ENCODE results near the gene PDE8B.
A peak's percentile ranks its signal among the peaks of the same experiment; 100 is the strongest.

PDE8B gene

DNA sequence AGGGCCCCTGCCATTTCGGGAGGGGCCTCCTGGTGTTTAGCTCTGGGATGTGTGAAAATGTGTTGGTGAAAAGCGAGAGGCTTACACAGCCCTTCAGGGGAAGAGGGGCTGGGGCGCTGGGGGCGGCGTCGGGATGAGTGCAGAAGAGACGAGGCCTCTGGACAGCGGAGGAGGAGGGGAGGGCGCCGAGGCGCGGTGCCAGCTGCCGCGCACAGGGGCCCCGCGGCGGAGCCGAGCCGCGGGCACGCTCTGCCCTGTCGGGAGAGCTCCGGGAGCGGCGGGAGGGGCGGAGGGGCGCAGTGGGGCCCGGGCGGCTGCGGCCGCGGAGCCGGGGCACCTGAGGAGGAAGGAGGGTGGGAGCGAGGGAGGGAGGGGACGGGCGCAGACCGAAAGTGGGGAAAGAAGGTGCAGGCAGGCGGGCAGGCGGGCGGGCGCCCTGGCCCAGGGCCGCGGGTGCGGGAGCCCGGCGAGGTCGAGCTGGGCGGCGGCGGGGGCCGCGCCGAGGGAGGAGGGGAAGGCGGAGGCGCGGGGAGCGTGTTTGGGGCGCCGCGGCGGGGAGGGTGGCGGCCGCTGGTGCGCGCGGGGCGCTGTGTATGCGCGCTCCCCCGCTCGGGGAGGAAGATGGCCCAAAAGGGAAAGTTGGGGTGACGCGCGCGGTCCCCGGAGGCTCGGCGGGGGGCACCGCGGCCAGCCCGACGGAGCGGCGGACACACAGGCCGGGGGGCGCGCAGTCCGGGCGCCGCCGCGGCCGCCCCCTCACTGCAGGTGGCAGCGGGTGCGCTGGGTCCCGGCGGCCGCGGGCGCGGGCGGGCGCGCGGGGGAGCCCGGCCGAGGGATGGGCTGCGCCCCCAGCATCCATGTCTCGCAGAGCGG lies at the start of gene PDE8B:
TSS of gene PDE8B (plus strand) at position 590 of the 873 bp plus-strand sequence. CDS start at position 836, 246 bp downstream.
- no peak for DNase-seq

DNA sequence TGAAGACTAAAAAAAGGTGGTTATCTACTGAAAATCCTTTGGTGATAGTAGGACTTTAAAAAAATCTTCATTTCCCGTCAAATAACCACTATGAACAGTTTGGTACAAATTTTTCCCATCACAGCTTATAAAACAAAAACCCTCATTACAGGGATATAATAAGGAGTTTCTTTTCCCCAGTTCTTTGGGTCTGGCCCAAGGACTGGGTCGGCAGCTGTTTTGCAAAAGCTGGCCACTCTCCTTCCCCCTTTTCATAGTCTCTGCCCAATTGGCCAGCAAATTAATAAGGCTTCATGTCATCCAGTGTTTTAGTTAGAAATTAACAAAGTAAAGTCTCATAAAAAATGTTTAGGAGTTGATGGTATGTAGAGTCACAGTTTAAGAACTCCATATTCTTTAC lies 47.0 kb upstream of the PDE8B start:
- DNase-seq = no peak

DNA sequence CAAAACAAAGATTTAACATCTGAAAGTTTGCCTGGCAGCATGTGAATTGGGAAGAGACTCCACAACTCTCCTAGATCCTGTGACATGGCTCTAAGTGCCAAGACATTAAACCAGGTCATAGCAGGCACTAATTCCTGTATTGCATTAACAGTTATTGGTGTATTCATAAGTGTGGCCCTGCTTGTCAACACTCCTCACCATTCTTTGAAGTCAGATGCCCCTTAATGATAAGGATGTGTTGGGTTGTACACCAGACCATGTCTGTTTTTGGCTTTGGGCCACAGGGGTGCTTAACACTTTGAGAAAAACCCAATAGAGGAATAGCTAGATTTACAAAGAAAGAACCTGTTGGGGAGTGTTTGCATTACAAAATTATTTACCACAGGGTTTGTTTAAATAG lies 43.4 kb upstream of the PDE8B start:
- no peak for DNase-seq

GRCh38 chr5:77167695-77168121 lies 42.8 kb upstream of the PDE8B start:
- DNase-seq = peak; percentile 22

DNA sequence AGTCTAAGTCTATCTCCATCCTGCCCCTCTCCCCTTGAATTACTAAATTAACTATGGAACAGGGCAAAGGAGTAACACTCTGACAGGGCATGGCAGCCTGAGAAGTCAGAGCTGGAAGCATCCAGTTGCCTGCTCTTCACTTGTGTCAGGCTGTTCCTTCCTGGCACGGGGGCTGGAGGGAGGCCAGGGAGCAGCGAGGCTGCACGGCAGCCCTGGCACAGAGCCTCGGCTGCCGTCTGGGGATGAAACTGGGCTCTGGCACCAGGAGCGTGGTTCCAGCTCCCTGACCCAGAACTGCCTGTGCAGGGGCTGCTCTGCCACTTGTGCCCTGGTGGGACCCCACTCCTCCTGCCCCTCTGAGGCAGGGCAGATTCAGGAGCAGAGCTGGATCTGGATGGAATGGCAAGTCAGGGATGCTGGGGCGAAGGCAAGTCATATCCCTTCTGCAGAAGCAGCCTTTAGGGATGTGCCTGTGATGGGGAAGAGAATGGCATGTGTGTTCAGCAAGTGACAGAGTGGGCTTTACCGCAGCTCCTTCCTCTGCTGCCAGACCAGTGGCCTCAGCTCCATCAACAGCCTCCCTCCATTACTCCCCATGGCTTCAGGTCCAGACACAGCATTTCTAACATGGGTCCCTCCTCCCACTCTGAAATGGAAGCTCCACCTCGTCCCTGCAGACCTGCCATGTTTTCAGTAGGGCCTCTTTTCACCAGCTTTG lies 42.2 kb upstream of the PDE8B start:
- DNase-seq = peak; percentile 15

DNA sequence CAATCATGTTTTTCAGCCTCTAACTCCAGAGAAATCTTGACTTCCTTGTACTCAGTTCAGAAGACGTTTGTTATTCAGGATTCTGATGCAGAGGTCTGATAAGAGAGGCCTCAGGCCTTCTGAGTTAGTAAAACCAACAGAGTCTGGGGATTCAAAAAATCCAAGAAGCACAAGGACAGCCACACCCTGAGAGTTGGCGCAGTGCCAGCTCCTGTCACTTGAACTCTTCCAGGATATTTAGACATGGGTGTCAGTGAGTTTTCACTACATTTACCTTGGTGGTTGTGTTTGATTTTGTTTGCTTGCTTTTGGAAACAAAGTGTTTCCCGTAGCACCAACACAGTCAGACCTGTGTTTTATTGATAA lies 41.6 kb upstream of the PDE8B start:
- peak; percentile 15 for DNase-seq

DNA sequence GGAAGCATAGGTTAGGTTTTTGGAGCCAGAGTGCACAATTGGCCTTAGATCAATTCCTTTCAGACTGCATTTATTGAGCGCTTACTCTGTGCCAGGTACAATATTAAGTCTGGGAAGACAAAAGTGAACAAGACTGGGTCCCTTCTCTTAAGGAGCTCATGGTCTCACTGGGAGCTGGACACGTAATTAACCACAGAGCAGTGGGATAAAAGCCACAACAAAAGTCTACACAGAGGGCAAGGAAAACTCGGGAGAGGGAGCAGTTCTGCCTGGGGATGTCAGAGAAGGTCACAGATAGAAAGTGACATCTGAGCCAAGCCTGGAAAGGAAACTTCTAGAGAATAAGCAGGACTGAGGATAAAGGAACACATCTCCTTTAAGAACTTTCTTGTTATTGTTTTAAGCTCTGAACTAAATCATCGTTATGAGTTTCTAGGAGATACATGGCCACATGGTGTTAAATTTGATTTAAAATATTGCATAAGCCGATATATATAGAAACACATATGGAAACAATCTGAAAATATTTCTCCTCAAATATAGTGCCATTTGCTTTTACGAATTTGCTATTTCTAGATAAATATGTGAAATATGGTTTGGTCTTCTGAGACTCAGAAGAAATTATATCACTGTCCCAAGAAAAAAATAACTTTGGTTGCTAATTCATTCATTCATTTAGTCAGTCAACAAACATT lies 40.1 kb upstream of the PDE8B start:
- no peak for DNase-seq

GRCh38 chr5:77171141-77171910 lies 39.2 kb upstream of the PDE8B start:
- DNase-seq = no peak

DNA sequence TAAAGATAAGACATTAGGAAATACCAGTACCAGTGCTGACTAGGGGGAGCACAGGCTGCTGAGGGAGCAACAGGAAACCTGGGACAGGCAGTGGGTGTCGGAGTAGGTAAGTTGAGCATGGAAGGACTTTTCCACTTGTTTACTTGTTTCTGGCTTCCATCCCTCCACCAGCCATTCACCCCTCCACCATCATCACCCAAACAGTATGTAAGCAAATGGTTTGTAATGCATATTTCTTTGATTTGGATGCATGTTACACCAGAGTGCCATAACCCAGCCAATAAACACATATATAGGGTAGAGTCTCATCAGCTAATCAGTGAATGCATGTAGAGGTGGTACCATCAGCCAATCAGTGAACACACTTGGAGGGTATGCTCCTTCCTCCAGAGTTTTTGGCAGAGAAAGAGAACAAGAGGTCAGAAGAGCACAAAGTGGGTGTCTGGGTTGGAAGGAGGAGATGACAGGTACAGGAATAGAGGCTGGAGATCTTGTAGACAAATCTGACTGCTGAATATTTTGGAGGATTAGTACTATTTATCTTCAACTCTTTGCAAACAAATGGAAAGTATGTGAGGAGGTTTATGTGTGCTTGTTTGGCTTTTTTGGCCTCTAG lies 37.7 kb upstream of the PDE8B start:
- no peak for DNase-seq

- no peak for DNase-seq
Measured at GRCh38 chr5:77174526-77174925, 36.0 kb upstream of the PDE8B start.

- no peak for DNase-seq
Measured at GRCh38 chr5:77175231-77175630, 35.2 kb upstream of the PDE8B start.

DNA sequence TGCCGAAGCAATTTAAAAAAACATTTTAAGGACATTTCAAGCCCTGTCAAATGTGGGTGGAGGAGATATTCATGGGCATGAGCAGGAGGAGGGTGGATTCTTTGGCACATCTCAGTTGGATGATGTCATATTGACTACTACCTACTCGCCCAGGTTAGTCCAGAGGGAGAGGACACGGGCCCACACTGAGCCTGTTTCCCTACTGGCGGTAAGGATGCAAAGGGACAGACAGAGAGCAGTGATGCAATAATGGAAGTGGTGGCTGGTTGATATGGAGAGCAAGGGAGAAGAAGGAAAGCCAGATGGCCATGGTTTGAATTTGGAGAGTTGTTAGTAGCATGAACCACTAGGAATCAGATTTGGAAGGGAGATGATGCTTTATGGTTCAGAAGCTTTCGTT lies 34.1 kb upstream of the PDE8B start:
- DNase-seq = no peak

GRCh38 chr5:77177576-77177975 lies 32.9 kb upstream of the PDE8B start:
- no peak for DNase-seq

- no peak for DNase-seq
Measured at GRCh38 chr5:77180167-77181081, 30.1 kb upstream of the PDE8B start.

DNA sequence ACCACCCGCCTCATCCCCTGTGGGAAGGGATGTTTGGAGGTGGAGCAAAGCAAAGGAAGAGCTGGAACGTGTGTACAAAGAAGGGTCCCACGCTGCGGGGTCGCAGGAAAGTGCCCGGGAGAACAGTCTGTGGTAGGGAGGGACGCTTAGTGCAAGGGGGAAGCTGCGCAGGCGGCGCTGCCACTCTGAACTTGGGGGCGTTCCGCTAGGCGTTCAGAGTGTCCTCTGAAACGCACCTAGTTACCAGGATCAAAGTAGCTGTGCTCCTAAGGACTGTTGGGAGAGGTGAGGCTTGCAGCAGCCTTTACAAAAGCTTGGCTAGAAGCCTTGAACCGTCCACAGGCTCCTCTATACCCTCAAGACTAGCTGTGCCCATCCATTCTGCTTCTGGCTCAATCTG lies 29.3 kb upstream of the PDE8B start:
- DNase-seq = no peak

DNA sequence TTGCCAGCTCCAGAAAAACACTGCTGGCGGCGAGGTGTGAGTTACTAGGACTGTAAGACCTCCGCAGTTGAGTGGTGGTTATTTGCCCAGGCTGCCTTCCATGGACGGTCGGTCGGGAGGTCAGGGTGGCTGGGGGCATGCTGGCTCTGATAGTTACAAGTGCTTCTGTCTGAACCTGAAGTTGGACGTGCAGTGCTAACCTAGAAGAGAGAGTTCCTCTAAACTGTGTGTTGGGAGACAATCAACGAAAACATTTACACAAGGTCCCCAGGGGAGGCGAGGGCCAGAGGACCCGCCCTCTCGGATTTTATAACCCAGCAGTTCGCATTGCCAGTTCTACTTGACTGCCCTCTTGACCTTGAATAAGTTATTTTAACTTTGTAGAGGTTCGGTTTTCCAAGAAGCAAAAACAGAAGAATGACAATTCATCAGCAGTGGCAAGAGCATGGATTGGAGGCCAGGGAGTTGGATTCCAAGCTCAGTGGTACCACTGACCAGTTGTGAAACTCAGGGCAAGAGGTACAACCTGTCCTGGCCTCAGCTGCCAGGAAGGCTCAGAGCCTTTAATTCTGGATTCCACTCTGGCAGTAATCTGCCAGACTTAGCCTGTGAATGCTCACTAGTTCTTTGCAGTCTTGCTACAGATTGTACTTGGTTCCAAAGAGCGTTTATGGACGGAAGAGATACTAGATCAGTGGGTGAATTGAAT lies 28.7 kb upstream of the PDE8B start:
- no peak for DNase-seq

GRCh38 chr5:77182367-77182766 lies 28.1 kb upstream of the PDE8B start:
- DNase-seq = no peak

GRCh38 chr5:77186652-77187370 lies 23.7 kb upstream of the PDE8B start:
- DNase-seq = no peak

- DNase-seq = no peak
Measured at GRCh38 chr5:77189421-77189820, 21.1 kb upstream of the PDE8B start.
